Neural progenitor cell (in vitro differentiated cells): ENCODE results near the gene PIM2. TPM values are rescaled to one million over a fixed set of nuclear protein-coding genes. Genes with fewer than 3 reads are reported as not detected.

Source experiments
- DNase-seq: peaks from one replicate; pipeline ENCODE4 v3.0.0-alpha.2; 2016; ENCODE audit warnings: low spot score
- H2AFZ ChIP-seq: fragments of 200-600 bp; sonication (generic); replicated peaks from 2 replicates; pipeline ENCODE4 v1.6.1; 2016; ENCODE audit warnings: antibody characterized with exemption
- H3F3A ChIP-seq: fragments of 200-600 bp; sonication (generic); 2 replicates; pipeline ENCODE4 v1.6.1; 2016; ENCODE audit warnings: antibody characterized with exemption, low read depth
- H3K27ac ChIP-seq: fragments of 200-600 bp; sonication (generic); 2 replicates; pipeline ENCODE4 v1.5.1; 2016; ENCODE audit warnings: mild to moderate bottlenecking
- H3K27me3 ChIP-seq: fragments of 200-600 bp; sonication (generic); 2 replicates; pipeline ENCODE4 v1.6.1; 2016; ENCODE audit warnings: mild to moderate bottlenecking, moderate library complexity
- H3K36me3 ChIP-seq: fragments of 200-600 bp; sonication (generic); 2 replicates; pipeline ENCODE4 v1.5.1; 2016
- H3K4me1 ChIP-seq: fragments of 200-600 bp; sonication (generic); 2 replicates; pipeline ENCODE4 v1.6.1; 2016; ENCODE audit warnings: mixed run types
- H3K4me2 ChIP-seq: fragments of 200-600 bp; sonication (generic); 2 replicates; pipeline ENCODE4 v1.6.1; 2016
- H3K4me3 ChIP-seq: fragments of 200-600 bp; sonication (generic); 2 replicates; pipeline ENCODE4 v1.5.1; 2016
- H3K79me2 ChIP-seq: fragments of 200-600 bp; sonication (generic); 2 replicates; pipeline ENCODE4 v1.6.1; 2016; ENCODE audit warnings: low read depth
- H3K9ac ChIP-seq: fragments of 200-600 bp; sonication (generic); 2 replicates; pipeline ENCODE4 v1.6.1; 2016
- H3K9me3 ChIP-seq: fragments of 200-600 bp; sonication (generic); 2 replicates; pipeline ENCODE4 v1.5.1; 2016; ENCODE audit warnings: low read depth
- H4K20me1 ChIP-seq: fragments of 200-600 bp; sonication (generic); 2 replicates; pipeline ENCODE4 v1.6.1; 2016; ENCODE audit warnings: low read depth
- H3K27ac Mint-ChIP-seq: 3 replicates; pipeline ENCODE4 v1.8.0; 2021; ENCODE audit warnings: mixed read lengths
- H3K27me3 Mint-ChIP-seq: 2 replicates; pipeline ENCODE4 v1.8.0; 2022; ENCODE audit warnings: low read depth, mild to moderate bottlenecking, inconsistent platforms, moderate library complexity, mixed read lengths; ENCODE audit not compliant: insufficient read depth
- H3K36me3 Mint-ChIP-seq: 3 replicates; pipeline ENCODE4 v1.8.0; 2021; ENCODE audit warnings: mixed read lengths
- H3K4me1 Mint-ChIP-seq: 3 replicates; pipeline ENCODE4 v1.8.0; 2021; ENCODE audit warnings: mixed read lengths
- H3K4me3 Mint-ChIP-seq: 3 replicates; pipeline ENCODE4 v1.8.0; 2021; ENCODE audit warnings: mild to moderate bottlenecking, moderate library complexity, mixed read lengths
- H3K9me3 Mint-ChIP-seq: 3 replicates; pipeline ENCODE4 v1.8.0; 2020; ENCODE audit warnings: mixed read lengths
- EZH2 ChIP-seq: fragments of 200-600 bp; sonication (generic); IDR thresholded peaks from 2 replicates; pipeline ENCODE4 v1.6.1; 2017; ENCODE audit warnings: antibody characterized with exemption, mild to moderate bottlenecking, moderate library complexity
- EZH2phosphoT487 ChIP-seq: fragments of 200-600 bp; sonication (generic); IDR thresholded peaks from 2 replicates; pipeline ENCODE4 v1.6.1; 2017; ENCODE audit warnings: antibody characterized with exemption
- total RNA-seq: library from RNA; depleted of rRNA; stranded (reverse); fragments of >200 nt; gene quantifications from 2 replicates; pipeline ENCODE4 v1.2.3, GENCODE V29; 2015; ENCODE audit warnings: low replicate concordance
- TF ChIP-seq, protein P1 (sequence below): fragments of 200-600 bp; sonication (generic); IDR thresholded peaks from 2 replicates; pipeline ENCODE4 v1.5.1; 2017; ENCODE audit warnings: antibody characterized with exemption, mild to moderate bottlenecking

The PIM2 gene
- total RNA-seq, 1 donor from 2014 or later: 14.7 TPM

DNA sequence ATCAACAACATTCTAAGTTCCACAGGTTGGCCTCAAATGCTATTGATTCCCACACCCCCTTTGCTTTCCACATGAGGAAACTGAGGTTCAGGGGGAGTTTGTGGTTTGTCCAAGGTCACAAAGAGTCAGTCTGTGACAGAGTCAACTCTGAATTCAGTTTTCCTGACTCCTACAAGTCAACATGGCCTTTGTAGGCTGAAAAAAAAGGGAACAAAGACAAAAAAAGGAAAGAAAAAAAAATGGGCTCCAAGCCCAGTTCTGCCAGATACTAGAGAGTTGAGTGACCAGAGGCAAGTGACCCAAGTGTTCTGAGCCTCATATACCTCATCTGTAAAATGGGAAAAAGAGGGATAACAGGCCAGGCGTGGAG is 16.5 kb upstream of the PIM2 start:
- no peaks in the 10 kb centered on the region for H3K36me3 ChIP-seq

DNA sequence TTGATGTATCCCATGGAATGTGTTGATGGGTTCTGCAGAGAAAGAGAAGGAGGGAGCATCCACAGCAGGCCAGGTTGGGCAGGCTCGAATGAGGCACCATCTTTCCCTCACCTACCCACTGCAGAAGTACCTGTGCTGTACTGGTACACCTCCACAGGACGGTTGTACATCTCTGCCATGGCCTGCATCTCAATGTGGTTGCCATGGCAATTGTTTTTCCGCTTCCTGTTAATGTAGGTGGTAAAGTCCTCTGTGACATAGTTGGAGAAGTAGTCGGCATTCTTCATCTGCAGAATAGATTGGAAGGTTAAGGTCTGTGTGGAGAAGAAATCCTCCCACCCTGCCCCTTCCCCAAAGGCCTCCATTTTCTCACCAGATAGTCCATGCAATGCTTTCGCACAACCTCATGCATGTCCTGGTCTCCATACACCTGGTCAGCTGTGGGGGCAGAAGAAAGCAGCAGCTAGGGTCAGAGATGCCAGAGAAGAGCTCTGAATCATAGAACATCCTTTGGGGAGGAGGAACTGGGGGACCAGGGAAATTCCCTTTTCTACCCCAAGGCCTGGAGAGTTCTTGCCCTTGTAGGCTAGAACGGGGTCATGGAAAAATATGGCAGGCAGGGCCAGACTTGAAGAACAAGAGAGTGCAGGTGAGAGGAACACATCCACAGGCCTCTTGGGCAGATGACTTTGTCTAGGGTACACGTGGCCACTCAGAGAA is 15.9 kb upstream of the PIM2 start:
- H3F3A ChIP-seq: peaks cover 3% of the 10 kb centered on the region
- H3K4me3 ChIP-seq: no peak overlapping the region
- no peak overlapping the region for H3K4me2 ChIP-seq
- no peaks in the 10 kb centered on the region for H3K36me3 ChIP-seq
- peaks cover 10% of the 10 kb centered on the region for H3K36me3 Mint-ChIP-seq
- peaks cover 35% of the 10 kb centered on the region for H3K79me2 ChIP-seq
- TF ChIP-seq, protein P1, sequence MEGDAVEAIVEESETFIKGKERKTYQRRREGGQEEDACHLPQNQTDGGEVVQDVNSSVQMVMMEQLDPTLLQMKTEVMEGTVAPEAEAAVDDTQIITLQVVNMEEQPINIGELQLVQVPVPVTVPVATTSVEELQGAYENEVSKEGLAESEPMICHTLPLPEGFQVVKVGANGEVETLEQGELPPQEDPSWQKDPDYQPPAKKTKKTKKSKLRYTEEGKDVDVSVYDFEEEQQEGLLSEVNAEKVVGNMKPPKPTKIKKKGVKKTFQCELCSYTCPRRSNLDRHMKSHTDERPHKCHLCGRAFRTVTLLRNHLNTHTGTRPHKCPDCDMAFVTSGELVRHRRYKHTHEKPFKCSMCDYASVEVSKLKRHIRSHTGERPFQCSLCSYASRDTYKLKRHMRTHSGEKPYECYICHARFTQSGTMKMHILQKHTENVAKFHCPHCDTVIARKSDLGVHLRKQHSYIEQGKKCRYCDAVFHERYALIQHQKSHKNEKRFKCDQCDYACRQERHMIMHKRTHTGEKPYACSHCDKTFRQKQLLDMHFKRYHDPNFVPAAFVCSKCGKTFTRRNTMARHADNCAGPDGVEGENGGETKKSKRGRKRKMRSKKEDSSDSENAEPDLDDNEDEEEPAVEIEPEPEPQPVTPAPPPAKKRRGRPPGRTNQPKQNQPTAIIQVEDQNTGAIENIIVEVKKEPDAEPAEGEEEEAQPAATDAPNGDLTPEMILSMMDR: no peak
- no peak for TF ChIP-seq EZH2
- no peak overlapping the region for H3K27ac Mint-ChIP-seq
- H3K27me3 ChIP-seq: no peaks in the 10 kb centered on the region
- DNase-seq: no peak
- peak overlapping the region; percentile 27 for H3K4me3 Mint-ChIP-seq
- H3K27me3 Mint-ChIP-seq: peaks cover 2% of the 10 kb centered on the region
- H3K9me3 ChIP-seq: no peaks in the 10 kb centered on the region
- H3K9me3 Mint-ChIP-seq: peaks cover 14% of the 10 kb centered on the region
- H4K20me1 ChIP-seq: peaks cover 15% of the 10 kb centered on the region
- H3K4me1 ChIP-seq: no peaks in the 10 kb centered on the region
- no peak overlapping the region for H2AFZ ChIP-seq
- no peaks in the 10 kb centered on the region for H3K4me1 Mint-ChIP-seq
- H3K27ac ChIP-seq: no peak overlapping the region
- H3K9ac ChIP-seq: no peak overlapping the region

More for the DNA sequence above, 16.5 kb upstream of the PIM2 start:
- H3K4me2 ChIP-seq: no peak overlapping the region
- peaks cover 15% of the 10 kb centered on the region for H4K20me1 ChIP-seq
- peaks cover 3% of the 10 kb centered on the region for H3F3A ChIP-seq
- H3K9ac ChIP-seq: no peak overlapping the region
- no peak overlapping the region for H3K4me3 ChIP-seq
- H3K79me2 ChIP-seq: peaks cover 41% of the 10 kb centered on the region
- peaks cover 7% of the 10 kb centered on the region for H3K36me3 Mint-ChIP-seq
- peaks cover 2% of the 10 kb centered on the region for H3K27me3 Mint-ChIP-seq
- H3K4me1 Mint-ChIP-seq: no peaks in the 10 kb centered on the region
- H3K27ac ChIP-seq: no peak overlapping the region
- H3K4me3 Mint-ChIP-seq: no peak overlapping the region
- TF ChIP-seq EZH2 (no peak), EZH2phosphoT487 (no peak)
- TF ChIP-seq, protein P1: no peak
- no peak overlapping the region for H2AFZ ChIP-seq
- no peak overlapping the region for H3K27ac Mint-ChIP-seq
- H3K27me3 ChIP-seq: no peaks in the 10 kb centered on the region
- no peaks in the 10 kb centered on the region for H3K9me3 ChIP-seq
- H3K9me3 Mint-ChIP-seq: peaks cover 14% of the 10 kb centered on the region
- no peak for DNase-seq
- no peaks in the 10 kb centered on the region for H3K4me1 ChIP-seq

DNA sequence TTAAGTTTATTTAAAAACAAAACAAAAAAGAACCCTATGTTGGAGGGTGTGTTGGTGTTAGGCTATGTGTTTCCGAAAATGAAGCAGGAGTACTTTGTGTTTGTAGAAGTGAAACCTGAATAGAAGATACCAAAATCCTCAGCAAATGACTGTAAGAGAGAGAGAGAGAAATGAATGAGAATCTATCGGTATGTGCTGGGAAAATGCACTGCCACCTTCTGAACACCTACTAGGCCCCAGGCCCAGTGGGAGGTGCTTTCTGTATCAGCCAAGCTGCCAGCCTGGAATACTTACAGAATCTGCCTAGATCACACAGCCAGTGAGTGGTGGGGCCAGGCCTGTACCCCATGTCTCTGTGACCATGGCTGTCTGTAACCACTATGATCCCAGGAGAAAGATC is 14.9 kb upstream of the PIM2 start:
- H3K9me3 Mint-ChIP-seq: peaks cover 10% of the 10 kb centered on the region
- H3K4me1 Mint-ChIP-seq: no peaks in the 10 kb centered on the region
- H3K79me2 ChIP-seq: peaks cover 25% of the 10 kb centered on the region
- DNase-seq: no peak
- H2AFZ ChIP-seq: no peak overlapping the region
- H3K27me3 Mint-ChIP-seq: peaks cover under 1% of the 10 kb centered on the region
- peaks cover 15% of the 10 kb centered on the region for H4K20me1 ChIP-seq
- no peak overlapping the region for H3K4me3 ChIP-seq
- peaks cover 5% of the 10 kb centered on the region for H3F3A ChIP-seq
- no peak overlapping the region for H3K27ac ChIP-seq
- H3K9ac ChIP-seq: no peak overlapping the region
- peaks cover 10% of the 10 kb centered on the region for H3K36me3 Mint-ChIP-seq
- no peak for TF ChIP-seq EZH2phosphoT487
- TF ChIP-seq, protein P1: no peak
- no peak for TF ChIP-seq EZH2
- H3K36me3 ChIP-seq: no peaks in the 10 kb centered on the region
- no peaks in the 10 kb centered on the region for H3K9me3 ChIP-seq
- H3K4me2 ChIP-seq: no peak overlapping the region
- H3K27me3 ChIP-seq: no peaks in the 10 kb centered on the region
- no peak overlapping the region for H3K27ac Mint-ChIP-seq
- no peaks in the 10 kb centered on the region for H3K4me1 ChIP-seq
- no peak overlapping the region for H3K4me3 Mint-ChIP-seq
